GM21529 (cell line): ENCODE results near the gene PNPT1.
"Not testable (repeated sequence)": the region's sequence is repeated elsewhere in the genome, so short reads cannot be mapped to it uniquely, and the experiment has no call there.

ENCODE experiments used
- ATAC-seq: cut with Tn5 transposase; IDR thresholded peaks from one replicate; pipeline ENCODE4 v1.9.1; 2021; ENCODE audit not compliant: unreplicated experiment

Gene PNPT1

GRCh38 chr2:55693181-55694125 is at the start of gene PNPT1:
Gene PNPT1, minus strand, starts transcription at chr2:55693844. Its CDS starts 21 bp downstream, at chr2:55693823.
- ATAC-seq = peak; percentile 100

- ATAC-seq = no peak
Measured at GRCh38 chr2:55742996-55743395, 49.4 kb upstream of the PNPT1 start.

- not testable (repeated sequence) for ATAC-seq
Measured at GRCh38 chr2:55736019-55736536, 42.4 kb upstream of the PNPT1 start.

- no peak for ATAC-seq
Measured at GRCh38 chr2:55734726-55735125, 41.1 kb upstream of the PNPT1 start.

GRCh38 chr2:55733335-55733734 is 39.7 kb upstream of the PNPT1 start:
- no peak for ATAC-seq

DNA sequence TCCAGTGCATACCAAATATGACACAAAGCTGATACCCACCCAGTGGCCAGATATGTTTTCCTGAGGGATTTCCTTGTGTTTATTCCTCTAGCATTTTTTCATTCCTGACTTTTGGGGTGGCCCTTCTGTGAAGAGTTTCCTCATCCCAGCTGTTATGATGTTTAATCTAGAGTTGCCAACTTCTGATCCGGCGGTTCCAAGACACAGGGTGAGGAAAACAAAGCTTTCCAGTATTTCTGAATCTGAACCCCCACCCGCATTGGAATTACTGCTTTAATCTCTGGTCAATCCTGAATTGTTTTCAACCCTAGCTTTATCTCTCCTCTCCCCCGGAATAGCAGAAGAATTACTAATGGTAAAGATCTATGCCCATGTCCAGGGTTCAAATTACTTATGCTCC is 39.2 kb upstream of the PNPT1 start:
- no peak for ATAC-seq

GRCh38 chr2:55729136-55729685 is 35.6 kb upstream of the PNPT1 start:
- ATAC-seq = no peak

- no peak for ATAC-seq
Measured at GRCh38 chr2:55721596-55722215, 28.1 kb upstream of the PNPT1 start.

DNA sequence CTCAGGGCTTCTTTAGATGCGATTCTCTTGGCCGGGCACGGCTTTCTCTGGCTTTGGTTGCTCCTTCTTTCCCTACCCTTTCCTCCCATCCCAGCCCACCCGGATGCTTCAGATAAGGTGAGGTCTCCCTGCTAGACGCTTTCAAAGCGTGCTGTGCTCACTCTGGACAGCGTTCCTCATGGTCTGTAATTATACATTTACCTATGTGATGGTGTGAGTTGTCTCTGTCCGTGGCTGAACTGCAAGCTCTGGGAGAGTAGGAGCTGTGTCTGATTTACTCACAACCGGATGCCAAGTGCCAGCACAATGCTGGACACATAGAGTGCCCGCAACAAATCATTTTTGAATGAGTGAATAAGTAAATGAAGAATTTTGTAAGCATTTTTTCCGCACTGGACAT is 26.8 kb upstream of the PNPT1 start:
- no peak for ATAC-seq

GRCh38 chr2:55719852-55720251 is 26.2 kb upstream of the PNPT1 start:
- ATAC-seq = no peak

GRCh38 chr2:55718165-55719008 is 24.7 kb upstream of the PNPT1 start:
- no peak for ATAC-seq

- ATAC-seq = no peak
Measured at GRCh38 chr2:55715626-55716025, 22.0 kb upstream of the PNPT1 start.

DNA sequence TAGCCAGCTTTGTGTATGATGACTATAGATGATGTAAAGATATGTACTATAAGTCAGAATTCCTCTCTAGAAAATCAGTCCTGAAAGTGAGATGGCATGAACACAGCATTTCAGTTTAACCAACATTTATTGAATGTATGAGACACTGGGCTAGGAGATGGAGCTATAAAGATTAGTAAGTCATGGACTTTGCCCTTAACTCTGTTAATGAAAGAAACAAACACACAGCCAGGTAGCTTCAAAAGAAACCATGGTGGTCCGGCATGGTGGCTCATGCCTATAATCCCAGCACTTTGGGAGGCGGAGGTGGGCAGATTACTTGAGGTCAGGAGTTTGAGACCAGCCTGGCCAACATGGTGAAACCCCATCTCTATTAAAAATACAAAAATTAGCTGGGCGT is 21.5 kb upstream of the PNPT1 start:
- ATAC-seq = not testable (repeated sequence)

- no peak for ATAC-seq
Measured at GRCh38 chr2:55712477-55713060, 18.9 kb upstream of the PNPT1 start.

DNA sequence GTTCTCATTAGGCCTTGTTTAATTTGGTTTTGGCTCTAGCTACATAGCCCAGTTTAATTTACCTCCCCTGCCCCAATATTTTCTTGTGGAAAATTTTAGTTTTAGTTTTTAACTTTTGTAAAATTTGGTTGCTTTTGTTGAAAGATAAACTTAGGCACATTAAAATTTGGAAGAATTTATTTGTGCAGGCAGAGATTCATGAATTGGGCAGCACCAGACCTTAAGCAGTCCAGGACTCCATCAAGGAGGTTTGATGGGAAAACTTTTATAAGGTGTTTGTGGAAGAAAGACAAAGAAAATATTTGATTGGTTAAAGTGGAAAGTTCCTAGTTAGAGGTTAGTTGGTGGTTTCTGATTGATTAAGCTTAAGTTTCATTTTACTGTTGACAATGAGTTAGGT is 16.4 kb upstream of the PNPT1 start:
- no peak for ATAC-seq

GRCh38 chr2:55707751-55708150 is 14.1 kb upstream of the PNPT1 start:
- ATAC-seq = no peak

GRCh38 chr2:55706258-55706657 is 12.6 kb upstream of the PNPT1 start:
- not testable (repeated sequence) for ATAC-seq

DNA sequence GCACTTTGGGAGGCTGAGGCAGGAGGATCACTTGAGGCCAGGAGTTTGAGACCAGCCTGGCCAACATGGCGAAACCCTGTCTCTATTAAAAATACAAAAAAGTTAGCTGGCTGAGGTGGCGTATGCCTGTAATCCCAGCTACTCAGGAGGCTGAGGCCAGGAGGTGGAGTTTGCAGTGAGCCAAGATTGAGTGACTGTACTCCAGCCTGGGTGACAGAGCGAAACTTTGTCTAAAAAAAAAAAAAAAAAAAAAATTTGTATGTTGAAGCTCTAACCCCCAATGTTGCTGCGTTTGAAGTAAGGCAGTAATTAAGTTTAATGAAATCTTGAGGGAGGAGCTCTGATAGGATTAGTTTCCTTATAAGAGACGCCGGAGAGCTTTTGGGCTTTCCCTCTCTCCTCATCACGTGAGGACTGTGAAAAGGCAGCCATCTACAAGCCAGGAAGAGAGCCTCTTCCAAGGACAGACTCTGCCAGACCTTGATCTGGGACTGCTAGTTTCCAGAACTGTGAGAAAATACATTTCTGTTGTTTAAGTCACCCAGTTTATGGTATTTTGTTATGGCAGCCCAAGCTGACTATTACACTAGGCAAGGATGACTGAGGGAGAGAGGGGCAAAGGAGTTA is 11.5 kb upstream of the PNPT1 start:
- ATAC-seq = no peak

DNA sequence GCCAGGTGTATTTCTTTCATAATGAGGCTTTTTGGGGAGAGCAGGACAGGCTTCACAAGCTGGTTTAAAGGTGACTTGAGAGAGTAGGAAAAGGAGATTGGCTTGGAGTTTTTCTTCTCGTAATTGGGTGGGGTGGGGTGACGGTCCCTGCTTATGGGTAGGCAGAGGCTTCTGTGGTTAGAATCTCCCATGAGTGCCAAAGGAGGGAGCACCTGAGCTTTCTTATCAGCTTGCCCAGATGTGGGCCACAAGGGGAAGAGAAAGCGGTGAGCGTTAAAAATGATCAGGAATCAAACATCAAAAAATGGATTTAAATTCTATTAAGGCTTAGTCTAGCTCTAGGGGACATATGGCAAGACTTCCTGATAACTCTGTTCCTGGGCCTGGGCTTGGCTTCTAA is 9.7 kb upstream of the PNPT1 start:
- no peak for ATAC-seq

GRCh38 chr2:55692740-55693139 is 904 bp downstream of the PNPT1 start:
- ATAC-seq = peak; percentile 1
